Measurements from ENCODE around the gene UNKL.

UNKL gene, protein sequence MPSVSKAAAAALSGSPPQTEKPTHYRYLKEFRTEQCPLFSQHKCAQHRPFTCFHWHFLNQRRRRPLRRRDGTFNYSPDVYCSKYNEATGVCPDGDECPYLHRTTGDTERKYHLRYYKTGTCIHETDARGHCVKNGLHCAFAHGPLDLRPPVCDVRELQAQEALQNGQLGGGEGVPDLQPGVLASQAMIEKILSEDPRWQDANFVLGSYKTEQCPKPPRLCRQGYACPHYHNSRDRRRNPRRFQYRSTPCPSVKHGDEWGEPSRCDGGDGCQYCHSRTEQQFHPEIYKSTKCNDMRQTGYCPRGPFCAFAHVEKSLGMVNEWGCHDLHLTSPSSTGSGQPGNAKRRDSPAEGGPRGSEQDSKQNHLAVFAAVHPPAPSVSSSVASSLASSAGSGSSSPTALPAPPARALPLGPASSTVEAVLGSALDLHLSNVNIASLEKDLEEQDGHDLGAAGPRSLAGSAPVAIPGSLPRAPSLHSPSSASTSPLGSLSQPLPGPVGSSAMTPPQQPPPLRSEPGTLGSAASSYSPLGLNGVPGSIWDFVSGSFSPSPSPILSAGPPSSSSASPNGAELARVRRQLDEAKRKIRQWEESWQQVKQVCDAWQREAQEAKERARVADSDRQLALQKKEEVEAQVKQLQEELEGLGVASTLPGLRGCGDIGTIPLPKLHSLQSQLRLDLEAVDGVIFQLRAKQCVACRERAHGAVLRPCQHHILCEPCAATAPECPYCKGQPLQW

DNA sequence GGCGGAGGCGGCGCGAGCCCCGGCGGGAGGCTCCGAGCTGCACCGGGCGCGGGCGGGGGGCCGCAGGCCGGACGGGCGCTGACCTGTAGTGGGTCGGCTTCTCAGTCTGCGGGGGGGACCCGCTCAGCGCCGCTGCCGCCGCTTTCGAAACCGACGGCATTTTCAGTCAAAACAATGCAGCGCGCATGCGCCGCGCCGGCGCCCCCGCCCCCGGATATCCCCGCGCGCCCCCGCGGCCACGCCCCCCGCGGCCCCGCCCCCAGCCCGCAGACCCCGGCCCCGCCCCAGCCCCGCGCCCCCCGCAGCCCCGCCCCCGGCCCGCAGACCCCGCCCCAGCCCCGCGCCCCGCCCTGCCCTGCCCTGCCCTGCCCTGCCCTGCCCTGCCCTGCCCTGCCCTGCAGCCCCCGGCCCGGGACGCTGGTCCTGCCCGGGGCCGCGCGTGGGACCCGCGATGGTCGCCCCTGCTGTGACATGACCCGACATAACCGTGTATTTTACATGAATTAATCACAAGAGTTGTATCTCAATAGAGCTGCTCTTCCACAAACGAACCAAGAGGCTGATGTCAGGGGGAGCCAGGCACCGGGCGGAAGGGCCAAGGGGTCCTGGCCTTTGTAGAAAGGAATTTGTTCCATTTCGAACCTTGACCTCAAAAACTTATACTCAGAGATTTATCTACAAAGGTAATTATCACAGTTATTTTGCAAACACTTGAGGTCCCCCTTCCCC, at the start of gene UNKL:
UNKL (minus strand) TSS at position 173 of the 729 bp plus-strand sequence; CDS start at position 160, 13 bp downstream.
- peak; percentile 11 for DNase-seq

DNA sequence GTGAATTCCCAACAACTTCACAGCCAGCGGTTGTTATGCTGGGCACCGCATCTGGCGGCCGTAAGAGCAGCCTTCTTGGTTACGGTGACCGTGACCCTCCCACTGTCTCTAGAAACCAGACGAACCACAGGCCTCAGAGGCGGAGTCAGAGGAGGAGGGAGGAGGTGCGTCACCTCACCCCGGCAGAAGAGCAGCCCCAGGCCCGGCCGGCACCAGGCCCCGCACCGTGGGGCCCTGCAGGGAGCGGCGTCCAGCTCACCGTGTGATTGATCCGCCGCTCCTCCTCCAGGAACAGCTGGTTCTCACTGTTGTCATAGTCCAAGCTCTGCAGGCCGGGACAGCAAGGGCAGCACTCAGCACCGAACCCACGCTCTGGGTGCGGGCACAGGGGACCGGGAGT, 46.6 kb upstream of the UNKL start:
- DNase-seq = no peak

DNA sequence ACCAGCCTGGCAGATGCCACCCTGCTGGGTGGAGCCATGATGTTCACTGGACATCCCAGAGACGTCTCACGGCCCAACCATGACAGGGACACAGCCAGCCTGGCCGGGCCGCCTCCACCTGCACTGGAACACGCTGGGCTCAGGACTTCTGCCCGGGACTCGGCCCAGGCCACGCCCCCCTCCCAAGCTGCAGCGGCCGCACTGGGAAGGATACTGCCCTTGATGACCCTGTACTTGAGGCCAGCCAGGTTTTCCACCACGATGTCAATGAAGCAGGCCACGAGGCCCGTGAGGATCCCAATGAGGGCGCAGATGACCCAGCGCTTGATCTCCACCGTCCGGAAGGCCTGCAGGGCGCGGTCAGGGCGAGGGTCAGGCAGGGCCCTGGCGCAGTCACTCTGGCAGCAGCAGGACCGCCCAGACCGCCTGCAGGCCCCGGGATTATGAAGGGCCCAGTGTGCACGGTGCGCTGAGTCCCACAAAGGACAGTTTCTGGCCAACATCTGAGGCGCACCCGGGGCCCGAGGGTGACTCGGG, 46.2 kb upstream of the UNKL start:
- no peak for DNase-seq

GRCh38 chr16:1459967-1460366, 45.5 kb upstream of the UNKL start:
- no peak for DNase-seq

GRCh38 chr16:1458977-1459341, 44.5 kb upstream of the UNKL start:
- DNase-seq = no peak

GRCh38 chr16:1458336-1458976, 44.0 kb upstream of the UNKL start:
- DNase-seq = no peak

GRCh38 chr16:1457489-1458245, 43.2 kb upstream of the UNKL start:
- DNase-seq = no peak

DNA sequence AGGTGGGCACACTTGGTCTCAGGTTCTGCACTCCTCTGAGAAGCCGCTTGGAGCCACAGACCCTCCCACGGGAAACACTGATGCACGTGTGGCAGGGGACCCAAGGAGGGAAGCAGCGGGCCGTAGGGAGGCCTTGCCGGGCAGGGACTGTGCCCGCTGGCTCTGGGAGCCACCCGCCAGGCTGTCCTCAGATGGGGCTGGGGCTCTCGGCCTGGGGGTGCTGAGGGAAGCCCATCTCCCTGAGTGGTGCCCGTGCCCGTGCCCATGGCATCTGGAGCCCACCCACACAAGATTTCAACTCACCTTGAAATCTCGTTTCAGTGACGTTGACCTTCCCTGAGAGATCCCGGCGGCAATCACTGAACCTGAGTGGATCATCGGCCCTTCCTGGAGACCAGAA, 42.4 kb upstream of the UNKL start:
- DNase-seq = no peak

DNA sequence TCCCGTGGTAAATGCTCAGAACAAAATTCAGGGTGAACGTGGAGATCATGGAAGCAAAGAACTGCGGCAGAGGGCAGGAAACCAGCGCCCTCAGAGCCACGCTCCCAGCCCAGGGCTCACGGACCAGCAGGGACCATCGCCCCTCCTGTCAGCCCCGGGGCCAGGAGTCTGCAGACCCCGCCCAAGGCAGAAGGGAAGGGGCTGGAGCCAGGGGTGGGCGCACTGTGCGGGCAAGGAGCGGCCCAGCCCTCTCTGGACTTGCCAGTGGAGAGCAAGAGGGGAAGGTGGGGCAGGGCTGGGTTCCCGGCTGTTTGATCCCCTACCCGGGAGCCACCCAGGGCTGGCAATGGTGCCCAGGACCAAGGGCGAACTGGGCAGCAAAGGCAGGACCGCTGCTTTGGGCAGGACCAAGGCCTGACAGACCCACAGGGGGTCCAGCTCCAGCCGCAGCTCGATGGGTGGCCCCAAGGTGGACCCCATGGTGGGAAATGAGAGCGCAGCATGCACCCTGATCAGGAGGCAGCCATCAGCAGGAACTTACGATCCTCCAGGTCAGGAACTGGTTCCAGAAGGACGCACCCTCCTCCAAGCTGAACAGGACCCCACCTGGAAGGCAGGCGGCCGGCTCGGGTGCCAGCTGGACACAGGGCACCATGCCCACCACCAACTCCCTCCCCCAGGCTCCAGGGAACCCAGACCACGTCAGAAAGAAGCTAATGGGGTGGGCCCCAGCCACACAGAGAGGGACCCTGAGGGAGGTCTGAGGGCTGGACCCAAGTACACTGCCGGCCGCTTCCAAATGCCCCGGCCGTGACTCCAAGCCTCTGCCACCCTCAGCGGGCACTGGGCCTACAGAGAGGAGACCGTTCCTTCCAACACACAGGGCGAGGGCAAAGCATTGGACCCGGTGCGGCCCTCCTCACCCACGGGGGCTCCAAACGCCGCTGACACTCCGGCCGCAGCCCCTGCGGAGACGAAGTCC, 41.0 kb upstream of the UNKL start:
- DNase-seq = no peak

GRCh38 chr16:1454561-1454960, 40.1 kb upstream of the UNKL start:
- no peak for DNase-seq

GRCh38 chr16:1453316-1453715, 38.8 kb upstream of the UNKL start:
- DNase-seq = no peak

DNA sequence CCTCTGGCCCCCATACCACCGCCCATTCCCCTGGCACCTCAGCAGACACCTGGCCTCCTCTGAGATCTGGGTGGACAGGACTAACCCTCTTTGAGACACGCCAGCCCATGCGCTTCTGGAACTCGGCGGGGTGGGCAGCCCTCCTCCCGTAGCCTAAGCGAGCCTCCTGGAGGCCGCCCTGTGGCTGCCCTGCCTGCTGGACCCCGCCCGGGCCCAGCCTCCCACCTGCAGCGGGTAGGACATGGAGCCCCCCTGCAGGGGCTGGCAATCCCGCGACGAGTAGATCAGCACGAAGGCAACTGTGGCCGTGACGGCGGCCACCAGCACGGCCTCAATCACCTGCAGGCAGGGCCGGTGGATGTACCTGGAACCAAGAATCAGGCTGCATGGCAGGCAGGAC, 38.0 kb upstream of the UNKL start:
- no peak for DNase-seq

DNA sequence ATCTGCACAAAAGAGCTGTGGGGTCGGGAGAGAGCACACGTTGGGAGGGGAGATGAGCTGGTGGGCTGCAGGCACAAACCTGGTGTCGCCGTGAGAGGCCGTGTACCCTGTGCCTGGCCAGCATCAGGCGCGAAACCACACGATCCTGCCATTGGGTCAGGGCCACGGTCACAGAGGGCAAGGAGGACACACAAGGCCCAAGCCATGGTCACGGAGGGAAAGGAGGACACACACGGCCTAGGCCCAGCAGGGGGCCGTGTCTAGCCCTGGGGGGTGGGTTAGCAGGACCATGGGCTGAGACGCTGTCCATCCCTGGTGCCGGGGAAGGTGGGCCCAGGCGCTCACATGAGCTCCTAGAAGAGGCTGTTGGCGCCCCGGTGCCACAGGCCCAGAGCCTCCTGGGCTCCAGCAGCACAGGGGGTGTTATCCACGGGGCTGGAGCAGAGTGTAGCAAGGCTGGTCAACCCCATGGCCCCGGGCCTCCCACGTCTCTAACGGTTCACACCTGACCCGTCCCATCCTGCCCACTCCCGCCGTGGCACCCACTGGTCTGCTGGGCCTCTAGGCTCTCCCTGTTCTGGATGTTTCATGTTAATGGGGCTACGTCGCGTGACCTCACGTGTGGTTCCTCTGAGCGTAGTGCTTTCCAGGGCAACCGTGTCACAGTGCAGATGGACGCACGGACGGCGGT, 37.3 kb upstream of the UNKL start:
- no peak for DNase-seq

DNA sequence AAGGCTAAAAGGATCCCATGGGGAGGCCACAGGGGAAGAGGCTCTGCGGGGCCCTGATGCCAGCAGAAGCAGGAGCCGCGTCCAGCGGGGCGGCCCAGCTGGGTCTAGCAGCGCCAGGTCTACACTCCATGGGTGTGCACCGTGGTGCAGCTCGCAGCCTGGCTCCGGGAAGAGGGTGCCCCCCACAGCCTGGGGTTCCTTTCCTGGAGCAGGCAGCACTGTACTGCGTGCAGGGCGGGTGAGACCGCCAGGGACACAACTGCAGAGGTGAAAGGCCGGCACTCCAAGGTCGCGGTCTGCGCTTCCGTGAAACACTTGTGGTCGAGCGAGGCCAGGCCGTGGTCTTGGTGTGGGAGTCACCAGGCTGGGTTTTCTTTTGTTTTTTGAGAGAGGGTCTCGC, 36.3 kb upstream of the UNKL start:
- no peak for DNase-seq

- DNase-seq = no peak
Observed at GRCh38 chr16:1450218-1450617, 35.7 kb upstream of the UNKL start.

DNA sequence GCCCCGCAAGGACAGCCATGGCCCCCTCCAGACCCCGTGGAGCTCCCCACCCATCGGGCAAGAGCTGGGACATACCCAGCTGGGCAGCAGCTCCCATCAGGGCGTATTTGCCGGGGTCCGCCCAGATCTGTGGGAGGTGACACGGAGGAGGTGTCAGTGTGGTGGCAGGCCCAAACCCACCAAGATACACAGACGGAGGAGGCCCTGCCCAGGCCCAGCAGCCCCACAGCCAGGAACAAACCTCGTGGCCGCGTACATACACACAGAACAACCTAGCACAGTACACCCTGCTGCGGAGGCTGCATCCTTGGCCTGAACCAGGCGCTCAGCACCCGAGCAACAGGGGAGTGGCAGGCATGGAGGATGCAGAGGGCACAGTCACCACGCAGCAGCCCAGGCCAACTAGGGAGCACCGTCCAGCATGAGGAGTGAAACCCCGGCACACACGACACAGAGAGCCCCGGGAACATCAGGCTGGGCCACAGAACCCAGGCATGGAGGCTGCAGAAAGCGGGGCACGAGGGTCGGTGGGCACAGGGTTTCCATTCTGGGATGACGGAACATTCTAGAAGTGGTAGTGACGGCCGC, 34.8 kb upstream of the UNKL start:
- DNase-seq = no peak

DNA sequence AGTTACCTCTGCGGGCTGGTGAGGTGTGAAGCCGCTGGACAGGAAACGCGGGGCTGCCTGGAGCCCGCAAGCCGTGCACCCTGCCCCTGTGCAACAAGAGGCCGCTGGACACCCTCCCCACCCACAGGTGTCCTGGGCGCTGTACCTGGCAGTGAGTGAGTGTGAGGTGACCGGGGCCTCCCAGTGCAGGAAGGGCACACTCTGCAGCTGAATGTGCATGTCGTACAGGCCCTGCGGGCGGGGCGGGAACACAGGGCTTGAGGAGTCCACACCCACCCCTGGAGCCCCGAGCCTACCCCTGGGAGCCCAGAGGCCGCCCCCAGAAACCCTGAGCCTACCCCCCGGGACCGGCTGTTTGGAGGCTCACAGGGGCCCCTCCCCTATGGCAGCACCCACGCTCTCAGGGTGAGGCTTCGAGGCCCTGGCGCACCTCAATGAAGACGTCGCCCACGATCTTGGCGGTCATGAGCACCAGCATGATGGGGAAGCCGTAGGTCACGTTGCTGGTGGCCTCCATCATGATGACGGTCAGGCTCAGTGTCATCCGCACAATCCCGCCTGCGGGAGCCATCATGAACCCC, 34.1 kb upstream of the UNKL start:
- no peak for DNase-seq

GRCh38 chr16:1447965-1448364, 33.5 kb upstream of the UNKL start:
- DNase-seq = no peak

DNA sequence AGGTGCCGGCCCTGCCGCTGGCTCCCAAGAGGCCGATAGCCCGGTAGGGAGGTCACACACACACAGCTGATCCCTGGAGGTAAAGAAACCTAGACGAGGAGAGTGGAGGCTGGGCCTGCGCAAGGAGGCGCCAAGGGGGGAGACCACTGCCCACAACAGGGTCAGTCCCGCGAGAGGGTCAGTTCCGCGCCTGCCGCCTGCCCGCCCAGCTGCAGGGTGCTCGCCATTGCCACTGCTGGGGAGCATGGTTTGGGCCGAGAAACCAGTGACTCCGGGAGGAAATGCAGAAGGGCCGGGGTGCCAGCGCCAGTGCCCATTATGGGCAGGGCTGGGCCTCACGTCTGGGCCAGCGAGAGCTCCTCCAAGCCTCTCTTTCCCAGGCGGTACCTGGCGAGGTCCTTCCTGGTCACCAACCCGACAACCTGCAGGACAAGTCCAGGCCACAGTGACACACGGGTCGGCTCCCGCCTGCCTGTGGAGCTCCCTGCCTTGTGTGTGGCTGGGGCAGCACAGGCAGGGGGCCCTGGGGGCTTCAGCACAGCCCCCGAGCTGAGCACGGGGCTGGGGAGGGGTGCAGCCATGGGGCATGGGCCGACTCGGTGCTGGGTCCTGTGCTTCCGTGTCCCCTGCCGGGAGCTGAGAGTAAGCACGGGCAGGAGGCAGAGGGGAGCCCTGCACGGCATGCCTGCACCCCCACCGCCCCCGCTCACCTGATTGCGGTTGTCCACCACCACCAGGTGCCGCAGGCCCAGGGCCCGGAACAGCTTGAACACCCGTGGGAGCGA, 32.0 kb upstream of the UNKL start:
- no peak for DNase-seq
